CD14-positive monocyte (primary cell): ENCODE measurements around the gene EPB41L2. TPM values are rescaled to one million over a fixed set of nuclear protein-coding genes. Genes with fewer than 3 reads are reported as not detected.

Source experiments
- DNase-seq, 3 donors: peaks; one replicate each; pipeline ENCODE4 v3.0.0-alpha.2; 2011 to 2022
- H2AFZ ChIP-seq: 2 replicates; pipeline ENCODE4 v1.6.0; 2012; ENCODE audit warnings: mild to moderate bottlenecking, low read depth, low read length, inconsistent platforms; ENCODE audit not compliant: insufficient read depth, poor library complexity, severe bottlenecking
- H3K27ac ChIP-seq, 2 donors: 1 replicate in 1 of 2; 2 replicates in 1 of 2; pipeline ENCODE4 v1.5.1; 2012 to 2013; ENCODE audit warnings: low read length in 2 of 2, control low read depth in 1 of 2, inconsistent platforms in 1 of 2, low read depth in 1 of 2, mild to moderate bottlenecking in 1 of 2
- H3K27me3 ChIP-seq, 2 donors: one replicate each; pipeline versions ENCODE4 v1.6.0 to v1.6.1; 2011 to 2013; ENCODE audit warnings: low read length in 2 of 2; ENCODE audit not compliant: control insufficient read depth in 2 of 2, insufficient read depth in 2 of 2
- H3K36me3 ChIP-seq, 2 donors: replicated peaks in 1 of 2; 1 replicate in 1 of 2; 2 replicates in 1 of 2; pipeline versions ENCODE4 v1.5.1 to v1.6.1; 2012 to 2013; ENCODE audit warnings: low read length in 2 of 2, control low read depth in 1 of 2, inconsistent platforms in 1 of 2, mild to moderate bottlenecking in 1 of 2; ENCODE audit not compliant: insufficient read depth in 2 of 2, control insufficient read depth in 1 of 2
- H3K4me1 ChIP-seq, 2 donors: 1 replicate in 1 of 2; 2 replicates in 1 of 2; pipeline versions ENCODE4 v1.5.1 to v1.6.1; 2012 to 2013; ENCODE audit warnings: low read length in 2 of 2, control low read depth in 1 of 2, inconsistent platforms in 1 of 2, mild to moderate bottlenecking in 1 of 2, moderate library complexity in 1 of 2; ENCODE audit not compliant: insufficient read depth in 2 of 2, control insufficient read depth in 1 of 2
- H3K4me2 ChIP-seq: replicated peaks from 2 replicates; pipeline ENCODE3; 2012; ENCODE audit warnings: low read length, moderate library complexity, mild to moderate bottlenecking; ENCODE audit not compliant: poor library complexity, severe bottlenecking; ENCODE audit errors: extremely low read depth
- H3K4me3 ChIP-seq, 3 experiments: fragments of 200-600 bp in 1 of 3; sonication (generic) in 1 of 3; replicated peaks in 1 of 3; 1 replicate in 2 of 3; 2 replicates in 1 of 3; pipeline ENCODE4 v1.5.1; 2011 to 2013; ENCODE audit warnings: low read length in 3 of 3, mild to moderate bottlenecking in 3 of 3, control low read depth in 2 of 3, low read depth in 2 of 3, inconsistent platforms in 1 of 3, moderate library complexity in 1 of 3
- H3K79me2 ChIP-seq: 2 replicates; pipeline ENCODE4 v1.6.0; 2012; ENCODE audit warnings: mild to moderate bottlenecking, control low read depth, inconsistent platforms, low read length, moderate library complexity; ENCODE audit not compliant: insufficient read depth
- H3K9ac ChIP-seq: 2 replicates; pipeline ENCODE4 v1.6.0; 2017; ENCODE audit warnings: low read length, mild to moderate bottlenecking; ENCODE audit not compliant: insufficient read depth, poor library complexity, severe bottlenecking
- H3K9me3 ChIP-seq, 2 donors: replicated peaks in 1 of 2; 1 replicate in 1 of 2; 2 replicates in 1 of 2; pipeline versions ENCODE4 v1.5.1 to v1.6.1; 2012 to 2013; ENCODE audit warnings: low read length in 2 of 2, control low read depth in 1 of 2; ENCODE audit not compliant: control insufficient read depth in 1 of 2, insufficient read depth in 1 of 2
- H4K20me1 ChIP-seq: 2 replicates; pipeline ENCODE4 v1.6.0; 2012; ENCODE audit warnings: mild to moderate bottlenecking, low read length, control low read depth, moderate library complexity; ENCODE audit not compliant: insufficient read depth
- H3K27ac Mint-ChIP-seq, 7 donors: one replicate each; pipeline ENCODE4 v1.8.0; 2020; ENCODE audit warnings: mild to moderate bottlenecking in 7 of 7, mixed read lengths in 7 of 7, moderate library complexity in 6 of 7, inconsistent platforms in 2 of 7
- H3K27me3 Mint-ChIP-seq, 3 donors: one replicate each; pipeline ENCODE4 v1.8.0; 2021 to 2022; ENCODE audit warnings: low read depth in 3 of 3, mild to moderate bottlenecking in 3 of 3, mixed read lengths in 3 of 3, moderate library complexity in 3 of 3, inconsistent platforms in 1 of 3
- H3K36me3 Mint-ChIP-seq, 2 donors: one replicate each; pipeline ENCODE4 v1.8.0; 2020; ENCODE audit warnings: mixed read lengths in 2 of 2, inconsistent platforms in 1 of 2, mild to moderate bottlenecking in 1 of 2
- H3K4me1 Mint-ChIP-seq: one replicate; pipeline ENCODE4 v1.8.0; 2020; ENCODE audit warnings: mild to moderate bottlenecking, mixed read lengths
- H3K4me3 Mint-ChIP-seq, 2 donors: one replicate each; pipeline ENCODE4 v1.8.0; 2020; ENCODE audit warnings: mild to moderate bottlenecking in 2 of 2, mixed read lengths in 2 of 2, moderate library complexity in 1 of 2
- H3K9me3 Mint-ChIP-seq, 7 donors: one replicate each; pipeline ENCODE4 v1.8.0; 2020 to 2022; ENCODE audit warnings: mixed read lengths in 7 of 7, mild to moderate bottlenecking in 6 of 7, moderate library complexity in 6 of 7, inconsistent platforms in 2 of 7
- CTCF ChIP-seq: fragments of 200-600 bp; IDR thresholded peaks from one replicate; pipeline ENCODE4 v1.8.0; 2022; ENCODE audit warnings: antibody characterized with exemption, mild to moderate bottlenecking
- WGBS: methylation state at CpG from one replicate; pipeline ENCODE4 v1.1.5; 2013; ENCODE audit warnings: missing lambda C conversion rate; ENCODE audit not compliant: insufficient coverage; 5-methylcytosine and 5-hydroxymethylcytosine counted together
- intact Hi-C, 2 donors: fragments of 100-400 bp; cut with micrococcal nuclease; formaldehyde crosslinking; loops; one replicate each; pipeline versions ENCODE4 v1.15.0 to v1.15.1; 2023
- polyA plus RNA-seq, 3 donors: library from polyadenylated mRNA; depleted of rRNA in 1 of 3; unstranded in 2 of 3; stranded (reverse) in 1 of 3; fragments of 300-500 nt in 2 of 3; fragments of >200 nt in 1 of 3; fragmentation: Illumina TruSeq in 2 of 3; gene quantifications; 1 replicate in 2 of 3; 2 replicates in 1 of 3; pipeline ENCODE4 v1.2.3, GENCODE V29; 2012 to 2021

Gene EPB41L2
- polyA plus RNA-seq, 3 donors: 3.4 to 7.2 (median 4.6) TPM

GRCh38 chr6:130965656-130966055 lies 97.4 kb downstream of the EPB41L2 start:
- no peak overlapping the region for H2AFZ ChIP-seq
- Mint-ChIP-seq H3K27ac (no peak overlapping the region), H3K4me3 (no peak overlapping the region), H3K4me1 (peaks cover 17% of the 10 kb centered on the region), H3K36me3 (no peaks in the 10 kb centered on the region), H3K9me3 (no peaks in the 10 kb centered on the region), H3K27me3 (no peaks in the 10 kb centered on the region)
- no peak overlapping the region for H3K4me3 ChIP-seq
- DNase-seq: no peak
- H3K4me1 ChIP-seq: peaks cover 0 to 14% of the 10 kb centered on the region in 2 donors
- no peak overlapping the region for H3K9ac ChIP-seq
- H4K20me1 ChIP-seq: no peaks in the 10 kb centered on the region
- intact Hi-C loops: no loop called here
- no peaks in the 10 kb centered on the region for H3K36me3 ChIP-seq
- TF ChIP-seq CTCF: no peak
- H3K27ac ChIP-seq: no peak overlapping the region
- no peaks in the 10 kb centered on the region for H3K9me3 ChIP-seq
- H3K27me3 ChIP-seq: no peaks in the 10 kb centered on the region
- no peak overlapping the region for H3K4me2 ChIP-seq
- H3K79me2 ChIP-seq: no peaks in the 10 kb centered on the region

- no peak overlapping the region for H3K4me3 ChIP-seq
- no peaks in the 10 kb centered on the region for H3K9me3 ChIP-seq
- no peak overlapping the region for H3K4me3 Mint-ChIP-seq
- no peaks in the 10 kb centered on the region for H4K20me1 ChIP-seq
- no peak overlapping the region for H3K4me2 ChIP-seq
- peaks cover 14% of the 10 kb centered on the region for H3K4me1 Mint-ChIP-seq
- DNase-seq: no peak
- no peak overlapping the region for H3K27ac ChIP-seq
- peaks cover 0 to 14% of the 10 kb centered on the region in 2 donors for H3K4me1 ChIP-seq
- no peaks in the 10 kb centered on the region for H3K27me3 Mint-ChIP-seq
- H3K27me3 ChIP-seq: no peaks in the 10 kb centered on the region
- intact Hi-C loops: no loop called here
- H3K9me3 Mint-ChIP-seq: no peaks in the 10 kb centered on the region
- H3K9ac ChIP-seq: no peak overlapping the region
- H3K27ac Mint-ChIP-seq: no peak overlapping the region
- H3K79me2 ChIP-seq: no peaks in the 10 kb centered on the region
- WGBS: no CpG with 5 or more reads among the region's 5 CpGs
- H3K36me3 Mint-ChIP-seq: no peaks in the 10 kb centered on the region
- H3K36me3 ChIP-seq: no peaks in the 10 kb centered on the region
- no peak for TF ChIP-seq CTCF
- H2AFZ ChIP-seq: no peak overlapping the region
These were observed 98.0 kb downstream of the EPB41L2 start for GRCh38 chr6:130964808-130965604.
